Glomerular visceral epithelial cell (primary cell): ENCODE data around the gene ZNF428.
A peak's percentile ranks its signal among the peaks of the same experiment; 100 is the strongest.
"Not testable (repeated sequence)": the region's sequence is repeated elsewhere in the genome, so short reads cannot be mapped to it uniquely, and the experiment has no call there.

Experiments used
- DNase-seq: peaks from one replicate; pipeline ENCODE4 v3.0.0-alpha.2; 2016; ENCODE audit errors: extremely low spot score

Gene ZNF428

DNA sequence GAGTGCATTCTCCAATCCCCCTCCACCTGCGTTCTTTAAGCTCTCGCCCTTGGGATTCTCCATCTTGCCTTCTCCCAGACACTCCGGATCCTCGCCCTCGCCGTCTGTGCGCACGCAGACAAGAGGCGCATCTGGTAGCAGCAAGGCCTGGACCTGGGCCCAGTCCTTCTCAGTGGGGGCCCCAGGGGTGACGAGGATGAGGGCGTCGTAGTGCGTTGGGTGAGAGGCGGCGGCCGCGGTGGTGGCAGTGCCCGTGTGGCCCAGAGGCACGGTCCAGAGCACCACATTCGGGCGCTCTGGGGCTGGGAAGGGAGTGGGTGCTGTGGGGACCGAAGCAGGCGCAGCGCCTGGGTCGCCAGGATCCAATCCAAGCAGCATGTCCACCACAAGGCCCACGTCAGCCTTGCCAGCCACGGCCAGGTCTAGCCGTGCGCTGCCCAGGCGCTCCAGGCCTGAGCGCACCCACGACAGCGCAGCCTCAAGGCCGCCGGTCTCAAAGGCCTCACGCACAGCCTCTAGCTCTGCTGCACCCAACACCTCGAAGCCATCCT lies 26.6 kb downstream of the ZNF428 start:
- DNase-seq, result no peak

DNA sequence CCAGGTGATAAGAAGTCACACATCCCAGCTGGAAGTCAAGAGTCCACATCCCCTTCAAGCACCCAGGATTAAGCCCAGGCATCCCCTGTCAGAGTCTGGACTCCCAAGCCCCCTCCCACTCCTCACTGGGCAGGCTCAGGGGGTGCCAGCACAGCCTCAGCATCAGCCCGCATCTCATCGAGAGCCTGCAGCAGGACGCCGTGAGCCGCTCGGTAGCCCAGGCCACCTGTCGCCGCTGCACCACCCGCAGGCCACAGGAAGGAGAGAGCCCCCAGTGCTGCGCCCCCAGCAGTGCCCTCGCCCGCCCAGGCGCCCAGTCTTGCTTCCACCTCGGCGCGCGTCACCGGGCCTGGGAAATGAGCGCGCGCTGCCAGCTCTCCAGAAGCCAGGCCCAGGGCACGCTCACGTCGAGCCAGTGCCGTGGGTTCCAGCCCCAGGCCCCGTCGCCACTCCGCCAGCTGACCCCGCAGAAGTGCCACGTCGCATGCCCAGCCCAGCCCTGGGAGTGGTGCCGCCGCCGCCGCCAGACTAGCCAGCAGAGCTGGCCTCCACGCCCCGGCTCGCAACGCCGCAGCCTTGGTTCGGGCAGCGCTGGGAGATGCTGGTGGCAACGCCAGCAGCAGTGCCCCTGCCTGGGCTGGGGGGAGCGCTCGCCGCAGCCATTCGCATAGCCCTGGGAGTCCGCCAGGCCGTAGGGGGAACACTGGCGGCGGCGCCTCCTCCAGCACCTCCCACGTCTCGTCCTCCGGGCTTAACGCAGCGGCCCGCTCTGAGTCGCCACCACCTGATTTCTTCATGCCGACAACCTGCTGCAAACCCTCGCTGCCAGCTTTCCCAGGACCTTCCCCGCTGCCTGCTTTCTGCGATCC lies 27.3 kb downstream of the ZNF428 start:
- no peak for DNase-seq

DNA sequence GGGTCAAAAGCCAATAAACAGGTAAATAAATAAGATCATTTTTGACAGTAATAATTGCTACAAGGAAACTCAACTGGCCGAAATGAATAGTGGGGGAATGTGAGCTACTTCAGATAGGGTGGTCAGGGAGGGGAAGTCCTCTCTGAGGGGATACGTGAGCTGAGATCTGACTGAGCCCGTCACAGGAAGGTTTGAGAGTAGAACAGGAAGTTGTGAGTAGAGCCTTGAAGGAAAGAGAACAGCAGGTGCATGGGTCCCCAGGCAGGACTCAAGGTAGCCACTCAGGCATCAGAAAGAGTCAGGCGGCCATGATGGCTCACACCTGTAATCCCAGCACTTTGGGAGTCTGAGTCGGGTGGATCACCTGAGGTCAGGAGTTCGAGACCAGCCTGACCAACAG lies 29.8 kb downstream of the ZNF428 start:
- DNase-seq, result no peak

DNA sequence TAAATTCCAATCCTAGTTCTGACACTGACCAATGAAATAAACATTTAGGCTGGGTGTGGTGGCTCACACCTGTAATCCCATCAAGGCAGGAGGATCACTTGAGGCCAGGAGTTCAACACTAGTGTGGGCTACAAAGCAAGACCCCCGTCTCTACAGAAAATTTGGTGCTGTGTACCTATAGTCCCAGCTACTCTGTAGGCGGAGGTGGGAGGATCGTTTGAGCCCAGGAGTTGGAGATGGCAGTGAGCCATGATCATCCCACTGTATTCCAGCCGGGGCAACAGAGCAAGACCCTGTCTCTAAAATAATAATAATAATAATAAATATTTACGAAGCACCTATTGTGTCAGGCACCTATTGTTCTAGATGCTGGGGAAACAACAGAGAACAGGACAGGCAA lies 30.2 kb downstream of the ZNF428 start:
- no peak for DNase-seq

DNA sequence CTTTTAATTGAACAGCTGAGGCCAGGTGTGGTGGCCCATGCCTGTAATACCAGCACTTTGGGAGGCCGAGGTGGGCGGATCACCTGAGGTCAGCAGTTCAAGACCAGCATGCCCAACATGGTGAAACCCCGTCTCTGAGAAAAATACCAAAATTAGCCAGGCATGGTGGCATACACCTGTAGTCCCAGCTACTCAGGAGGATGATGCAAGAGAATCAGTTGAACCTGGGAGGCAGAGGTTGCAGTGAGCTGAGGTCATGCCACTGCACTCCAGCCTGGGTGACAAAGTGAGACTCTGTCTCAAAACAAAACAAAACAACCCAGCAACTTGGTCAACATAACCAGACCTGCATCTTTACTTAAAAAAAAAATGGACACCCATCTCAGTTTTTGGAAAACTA lies 32.4 kb downstream of the ZNF428 start:
- DNase-seq, result not testable (repeated sequence)

DNA sequence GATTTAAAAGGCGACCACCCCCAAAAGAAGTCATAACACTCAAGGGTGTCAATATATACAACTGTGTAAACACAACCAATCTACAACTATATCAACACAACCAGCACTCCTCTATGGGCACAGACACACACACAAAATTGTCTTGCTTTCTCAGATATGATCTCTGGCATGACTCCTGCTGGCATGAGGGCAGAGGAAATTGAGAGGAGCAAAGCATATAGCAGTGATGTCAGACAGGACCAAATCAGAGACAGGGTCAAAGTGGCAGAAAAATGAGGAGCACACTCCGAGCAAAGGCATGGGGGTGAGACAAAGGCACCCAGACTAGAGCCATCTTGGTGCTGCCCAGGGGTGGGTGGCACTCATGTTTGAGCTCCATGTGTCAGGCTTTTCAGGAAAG lies 33.1 kb downstream of the ZNF428 start:
- no peak for DNase-seq

DNA sequence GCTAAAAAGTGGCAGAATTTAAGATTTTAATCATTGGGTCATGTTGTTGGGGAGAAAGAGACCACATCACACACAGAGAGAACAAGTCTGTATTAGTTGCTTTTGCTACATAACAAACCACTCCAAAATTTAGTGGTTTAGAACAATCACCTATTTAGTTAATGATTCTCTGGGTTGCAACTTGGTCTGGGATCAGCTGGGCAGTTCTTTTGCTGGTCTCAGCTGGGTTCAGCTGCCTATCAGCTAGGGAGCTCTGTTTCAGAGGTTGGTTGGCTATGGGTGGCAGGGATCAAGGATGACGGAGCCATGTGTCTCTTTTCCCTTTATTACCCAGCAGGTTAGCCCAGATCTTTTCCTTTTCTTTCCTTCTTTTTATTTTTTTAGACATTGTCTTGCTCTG lies 34.9 kb downstream of the ZNF428 start:
- peak; percentile 56 for DNase-seq

DNA sequence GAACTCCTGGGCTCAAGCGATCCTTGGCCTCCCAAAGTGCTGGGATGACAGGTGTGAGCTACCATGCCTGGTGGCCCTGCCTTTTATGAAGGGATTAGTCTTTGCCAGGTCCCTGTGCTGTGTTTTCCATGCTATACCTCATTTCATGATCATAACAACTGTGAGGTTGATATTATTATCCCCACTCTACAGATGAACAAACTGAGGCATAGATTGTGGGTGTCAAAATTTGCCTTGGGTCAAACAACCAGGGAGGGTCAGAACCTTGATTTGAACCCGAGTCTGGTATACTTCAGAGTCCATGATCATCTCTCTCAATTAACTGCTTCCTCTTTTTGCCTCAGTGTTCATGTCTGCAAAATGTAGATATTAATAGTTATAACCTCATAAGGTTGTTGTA lies 36.9 kb downstream of the ZNF428 start:
- no peak for DNase-seq

DNA sequence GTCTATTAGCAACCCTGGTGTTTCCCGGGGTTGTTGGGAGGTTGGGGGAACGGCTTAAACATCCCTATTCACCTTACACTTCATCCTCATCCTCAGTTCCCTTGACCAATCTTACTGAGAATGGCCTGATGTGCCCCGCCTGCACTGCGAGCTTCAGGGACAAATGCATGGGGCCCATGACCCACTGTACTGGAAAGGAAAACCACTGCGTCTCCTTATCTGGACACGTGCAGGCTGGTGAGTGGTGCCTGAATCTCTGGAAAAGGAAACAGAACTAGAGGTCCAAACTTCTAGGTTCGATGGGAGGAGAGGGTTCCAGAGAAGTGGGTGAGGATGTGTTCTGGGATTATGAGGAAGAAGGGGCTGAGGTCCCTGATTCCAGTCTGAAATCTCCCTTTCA lies 38.0 kb downstream of the ZNF428 start:
- DNase-seq, result no peak

DNA sequence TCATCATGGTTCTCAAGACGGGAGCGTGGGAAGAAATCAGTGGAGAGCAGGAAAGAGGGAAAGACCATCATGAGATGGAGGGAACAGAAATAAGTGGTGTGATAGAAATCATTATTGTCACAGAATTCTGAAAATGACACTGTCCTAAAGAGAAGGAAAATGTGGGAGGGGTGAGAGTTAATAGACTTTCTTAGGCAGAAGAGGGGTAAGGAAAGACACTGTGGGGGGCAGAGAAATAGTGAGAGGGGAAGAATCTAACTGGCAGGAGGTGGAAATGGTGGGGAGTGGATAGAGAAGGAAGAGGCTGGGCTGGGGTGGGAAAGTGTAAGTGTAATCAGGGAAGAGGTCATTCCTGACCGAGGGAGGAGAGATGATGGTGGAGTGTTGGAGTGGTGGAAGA lies 40.6 kb downstream of the ZNF428 start:
- no peak for DNase-seq

DNA sequence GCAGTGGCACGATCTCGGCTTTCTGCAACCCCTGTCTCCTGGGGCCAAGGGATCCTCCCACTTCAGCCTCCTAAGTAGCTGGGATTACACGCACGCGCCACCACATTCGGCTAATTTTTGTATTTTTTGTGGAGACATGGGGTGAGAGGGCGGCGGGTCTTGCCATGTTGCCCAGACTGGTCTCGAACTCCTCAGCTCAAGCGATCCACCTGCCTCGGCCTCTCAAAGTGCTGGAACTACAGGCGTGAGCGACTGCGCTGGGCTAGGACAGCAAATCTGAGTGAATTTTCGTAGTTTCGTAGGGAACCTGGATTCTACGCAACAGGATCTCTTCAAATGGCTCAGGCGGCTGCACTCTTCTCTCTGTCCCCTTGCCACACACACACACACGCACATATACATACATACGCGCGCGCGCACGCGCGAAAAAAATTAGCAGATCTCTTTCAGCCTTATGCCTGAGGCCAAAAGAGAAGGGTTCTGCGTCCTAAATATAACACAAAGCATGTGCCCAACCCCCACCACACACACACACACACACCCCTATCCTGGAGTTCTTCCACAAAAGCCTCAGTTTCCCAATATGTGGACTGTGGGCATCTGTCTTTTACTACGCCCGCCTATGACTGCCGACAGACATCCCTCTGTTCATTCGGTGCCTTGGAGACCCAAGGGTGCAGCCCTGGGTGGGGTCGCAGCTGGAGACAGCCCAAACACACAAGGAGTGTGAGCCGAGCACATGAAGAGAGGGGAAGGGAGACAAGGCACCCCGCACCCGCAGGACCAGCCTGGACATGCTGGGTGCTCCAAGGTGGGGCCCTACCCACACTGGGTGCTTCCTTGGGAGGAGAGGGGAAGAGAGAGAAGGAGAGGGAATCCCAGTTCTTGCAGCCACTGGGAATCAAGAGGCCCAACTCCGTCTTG lies 43.2 kb downstream of the ZNF428 start:
- no peak for DNase-seq

DNA sequence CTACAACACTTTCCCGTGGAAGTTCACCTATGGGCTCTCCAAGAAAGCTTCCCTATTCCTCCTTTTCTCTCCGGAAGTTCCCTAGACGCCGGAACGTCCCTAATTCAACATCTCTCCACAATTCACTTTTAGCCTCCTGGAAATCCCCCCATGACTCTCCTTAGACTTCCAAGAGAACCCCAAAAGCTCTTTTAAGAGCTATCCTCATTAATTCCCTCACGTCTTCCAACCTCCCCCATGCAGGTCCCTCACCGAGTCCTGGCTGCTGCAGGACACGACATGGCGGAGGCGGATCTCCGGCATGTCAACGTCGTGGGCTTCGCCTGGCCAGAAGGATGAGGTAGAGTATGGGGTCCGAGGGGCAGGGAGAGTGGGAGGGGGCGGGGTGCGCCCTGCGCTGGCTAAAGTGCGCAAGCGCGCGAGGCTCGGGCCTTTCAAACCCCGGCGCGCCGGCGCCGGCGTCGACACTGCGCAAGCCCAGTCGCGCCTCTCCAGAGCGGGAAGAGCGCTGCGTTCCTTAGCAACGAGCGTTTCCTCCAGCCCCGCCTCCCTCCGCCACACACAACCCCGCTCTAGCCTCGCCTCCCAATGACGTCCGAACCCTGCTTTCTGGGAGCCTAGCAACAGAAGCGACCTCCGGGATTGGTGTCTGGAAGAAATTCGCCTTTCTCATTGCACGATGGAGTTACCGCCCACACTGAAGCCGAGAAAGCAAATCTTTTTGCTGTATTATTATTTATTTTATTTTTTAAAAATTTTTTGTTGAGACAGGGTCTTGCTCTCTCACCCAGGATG lies 44.1 kb downstream of the ZNF428 start, which contains the start of the genes PINLYP and XRCC1:
Gene PINLYP (plus strand): TSS at position 646 of the 795 bp plus-strand sequence. CDS start 1,391 bp downstream, outside the sequence.
Gene XRCC1 (minus strand): TSS at position 372 of the 795 bp plus-strand sequence. CDS start 69 bp downstream, at position 303.
- peak; percentile 99 for DNase-seq

DNA sequence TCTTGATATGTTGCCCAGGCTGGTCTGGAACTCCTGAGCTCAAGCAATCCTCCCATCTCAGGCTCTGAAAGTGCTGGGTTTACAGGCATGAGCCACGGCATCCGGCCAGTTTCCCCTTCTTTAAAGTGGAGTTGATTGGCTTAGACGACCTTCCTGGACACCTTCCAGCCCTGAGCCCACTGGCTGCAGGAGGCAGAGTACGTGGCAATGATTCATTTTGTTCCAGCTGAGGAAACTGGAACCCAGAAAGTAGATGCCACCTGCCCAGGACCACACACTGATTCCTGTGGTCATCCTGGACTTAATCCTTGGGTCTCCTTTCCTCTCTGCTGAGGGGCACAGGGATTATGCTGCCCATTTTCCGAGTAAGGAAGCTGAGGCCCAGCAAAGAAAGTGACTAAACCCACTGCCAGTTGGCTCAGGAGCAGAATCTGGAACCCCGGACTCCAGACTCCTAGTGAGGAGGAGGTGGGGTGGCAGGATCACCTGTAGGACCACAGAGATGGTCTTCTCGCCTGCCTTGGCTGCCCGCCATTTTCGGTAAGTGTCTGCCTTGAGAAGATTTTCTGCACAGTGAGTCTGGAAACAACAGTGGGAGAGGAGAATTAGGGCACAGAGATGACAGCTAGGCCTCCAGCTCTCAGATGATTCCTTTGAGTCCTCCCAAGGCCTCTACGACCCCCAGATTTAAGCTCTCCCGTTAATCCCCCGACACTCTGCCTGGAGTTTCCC lies 44.8 kb downstream of the ZNF428 start:
- DNase-seq, result peak; percentile 95

DNA sequence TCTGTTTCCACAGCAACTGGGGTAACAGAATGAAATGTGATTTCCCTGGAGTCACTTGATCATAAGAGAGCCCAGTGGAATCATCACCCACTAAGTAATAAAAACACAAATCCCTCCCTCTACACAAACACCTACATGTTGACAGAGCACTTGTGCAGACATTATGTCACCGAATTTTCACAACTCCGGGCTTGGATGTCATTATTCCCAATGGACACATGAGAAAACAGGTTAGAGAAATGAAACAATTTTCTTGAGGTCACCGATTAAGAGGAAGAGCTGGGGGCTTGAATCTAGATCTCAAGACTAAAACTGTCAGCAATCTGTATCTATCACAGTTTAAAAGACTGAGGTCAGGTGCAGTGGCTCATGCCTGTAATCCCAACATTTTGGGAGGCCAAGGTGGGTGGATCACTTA lies 47.2 kb downstream of the ZNF428 start:
- DNase-seq, result no peak

DNA sequence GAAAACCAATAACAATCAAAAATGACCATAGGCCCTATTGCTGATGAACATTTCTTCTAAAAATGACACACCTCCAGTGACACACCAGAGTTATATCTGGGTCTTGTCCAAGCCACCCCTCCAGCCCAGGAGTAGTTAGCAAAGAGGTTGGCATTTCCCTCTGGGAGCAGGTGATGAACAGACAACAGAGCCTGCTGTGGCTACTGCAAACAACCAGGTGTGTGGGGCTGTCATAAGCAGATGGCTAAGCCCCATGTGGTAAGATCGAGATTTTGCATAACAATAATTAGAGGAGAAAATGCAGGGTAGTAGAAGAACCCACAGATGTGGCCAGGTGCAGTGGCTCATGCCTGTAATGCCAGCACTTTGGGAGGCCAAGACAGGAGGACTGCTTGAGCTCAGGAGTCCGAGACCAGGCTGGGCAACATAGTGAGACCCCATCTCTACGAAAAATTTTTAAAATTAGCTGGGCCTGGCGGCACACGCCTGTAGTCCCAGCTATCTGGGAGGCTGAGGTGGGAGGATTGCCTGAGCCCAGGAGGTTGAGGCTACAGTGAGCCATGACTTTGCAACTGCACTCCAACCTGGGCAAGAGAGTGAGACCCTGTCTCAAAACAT lies 49.1 kb downstream of the ZNF428 start:
- DNase-seq, result peak; percentile 31

DNA sequence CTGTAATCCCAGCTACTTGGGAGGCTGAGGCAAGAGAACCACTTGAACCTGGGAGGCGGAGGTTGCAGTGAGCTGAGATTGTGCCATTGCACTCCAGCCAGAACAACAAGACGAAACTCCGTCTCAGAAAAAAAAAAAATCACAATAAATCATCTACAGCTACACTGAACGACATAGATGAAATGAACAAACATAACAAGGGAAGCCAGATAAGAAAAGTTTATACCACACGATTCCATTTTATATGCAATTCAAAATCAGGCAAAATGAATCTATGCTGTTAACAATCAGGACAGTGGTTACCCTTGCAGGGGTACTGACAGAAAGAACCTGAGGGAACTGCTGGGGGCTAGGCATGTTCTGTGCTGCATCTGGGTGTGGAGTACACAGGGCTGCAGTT lies 49.8 kb downstream of the ZNF428 start:
- no peak for DNase-seq

DNA sequence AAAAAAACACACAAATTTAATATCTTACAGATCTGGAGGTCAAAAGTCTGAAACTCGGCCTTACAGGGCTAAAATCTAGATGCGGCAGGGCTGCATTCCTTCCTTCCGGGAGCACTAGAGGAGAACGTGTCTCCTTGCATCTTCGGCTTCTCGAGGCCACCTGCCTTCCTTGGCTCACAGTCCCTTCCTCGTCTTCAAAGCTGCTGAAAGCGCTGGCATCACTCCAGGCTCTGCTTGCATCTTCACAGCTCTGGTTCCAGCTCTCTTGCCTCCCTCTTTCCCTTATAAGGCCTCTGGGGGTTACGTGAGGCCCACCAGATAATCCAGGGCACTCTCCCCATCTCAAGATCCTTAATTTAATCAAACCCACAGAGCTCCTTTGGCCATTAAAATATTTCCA lies 54.6 kb downstream of the ZNF428 start:
- DNase-seq, result no peak

DNA sequence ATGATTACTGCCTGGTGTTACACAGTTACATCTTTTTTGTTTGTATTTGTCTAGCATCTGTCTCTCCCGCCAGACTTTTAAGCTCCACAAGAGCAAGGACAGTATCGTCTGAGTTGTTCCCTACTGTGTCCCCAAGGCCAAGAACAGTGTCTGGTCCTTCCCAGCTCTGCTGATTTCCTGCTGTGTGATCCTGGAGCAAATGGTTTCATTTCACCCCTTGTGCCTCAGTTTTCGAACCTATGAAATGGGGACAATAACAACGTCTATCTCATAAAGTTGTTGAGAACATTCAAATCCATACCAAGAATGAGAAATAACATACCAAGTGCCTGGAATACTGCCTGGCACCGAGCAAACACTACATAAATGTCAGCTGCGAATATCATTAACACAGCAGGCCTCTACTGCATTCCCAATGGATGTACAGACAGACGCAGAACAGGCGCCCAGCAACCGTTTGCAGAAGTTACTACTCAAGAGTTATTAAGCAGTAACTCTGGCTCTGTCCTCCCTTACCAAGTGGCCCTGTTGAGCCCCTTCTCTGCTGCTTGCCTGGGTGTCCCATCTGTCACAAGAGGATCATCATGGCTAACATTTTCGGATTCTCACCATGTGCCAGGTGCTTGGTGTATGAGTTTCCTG lies 55.5 kb downstream of the ZNF428 start:
- no peak for DNase-seq

DNA sequence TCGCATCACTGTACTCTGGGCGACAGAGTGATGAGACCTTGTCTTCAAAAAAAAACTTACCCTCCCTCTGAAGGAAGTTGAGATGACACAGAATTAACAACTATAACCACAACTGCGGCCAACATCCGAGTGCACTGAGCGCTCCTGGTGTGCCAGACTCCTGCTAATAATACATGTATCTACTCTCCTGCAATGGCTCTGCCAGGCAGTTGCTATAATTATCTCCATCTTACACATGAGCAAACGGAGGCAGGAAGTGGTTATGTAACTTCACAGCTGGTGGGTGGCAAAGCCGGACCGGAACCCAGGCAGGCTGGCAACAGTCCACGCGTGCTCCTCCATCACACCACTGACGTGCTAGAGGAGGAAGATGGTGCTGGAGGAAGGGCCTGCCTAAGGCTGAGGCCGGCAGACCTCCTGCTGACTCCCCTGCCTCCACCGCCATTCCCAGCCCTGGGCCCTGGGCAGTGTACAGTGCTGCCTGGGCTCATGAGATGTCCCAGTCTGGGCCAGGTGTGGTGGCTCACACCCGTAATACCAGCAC lies 56.7 kb downstream of the ZNF428 start:
- peak; percentile 98 for DNase-seq
